LNCAP (cell line): ENCODE results near the gene SPATA31C2.
"Not testable (repeated sequence)": the region's sequence is repeated elsewhere in the genome, so short reads cannot be mapped to it uniquely, and the experiment has no call there.

Experiments
- CTCF ChIP-seq: fragments of 450-650 bp; IDR thresholded peaks from 2 replicates; pipeline ENCODE4 v1.5.1; 2017; ENCODE audit warnings: mild to moderate bottlenecking

SPATA31C2 gene

GRCh38 chr9:88138375-88138774 lies at the start of gene SPATA31C2:
Gene SPATA31C2 (minus strand): TSS chr9:88138475. CDS start chr9:88138446, 29 bp downstream.
- not testable (repeated sequence) for TF ChIP-seq CTCF

- no peak for TF ChIP-seq CTCF
Measured at GRCh38 chr9:88187631-88188030, 49.4 kb upstream of the SPATA31C2 start.

- no peak for TF ChIP-seq CTCF
Measured at GRCh38 chr9:88186495-88187110, 48.3 kb upstream of the SPATA31C2 start.

GRCh38 chr9:88184976-88185375 lies 46.7 kb upstream of the SPATA31C2 start:
- TF ChIP-seq CTCF, result no peak

- no peak for TF ChIP-seq CTCF
Measured at GRCh38 chr9:88183798-88184495, 45.7 kb upstream of the SPATA31C2 start.

GRCh38 chr9:88182501-88182900 lies 44.2 kb upstream of the SPATA31C2 start:
- no peak for TF ChIP-seq CTCF

GRCh38 chr9:88180081-88180765 lies 41.9 kb upstream of the SPATA31C2 start:
- TF ChIP-seq CTCF, result no peak
